Neural progenitor cell (in vitro differentiated cells): ENCODE data around the gene ARHGAP15.

Experiments used
- EZH2 ChIP-seq: fragments of 200-600 bp; sonication (generic); IDR thresholded peaks from 2 replicates; pipeline ENCODE4 v1.6.1; 2017; ENCODE audit warnings: antibody characterized with exemption, mild to moderate bottlenecking, moderate library complexity
- EZH2phosphoT487 ChIP-seq: fragments of 200-600 bp; sonication (generic); IDR thresholded peaks from 2 replicates; pipeline ENCODE4 v1.6.1; 2017; ENCODE audit warnings: antibody characterized with exemption
- TF ChIP-seq, protein P1 (sequence below): fragments of 200-600 bp; sonication (generic); IDR thresholded peaks from 2 replicates; pipeline ENCODE4 v1.5.1; 2017; ENCODE audit warnings: antibody characterized with exemption, mild to moderate bottlenecking

DNA sequence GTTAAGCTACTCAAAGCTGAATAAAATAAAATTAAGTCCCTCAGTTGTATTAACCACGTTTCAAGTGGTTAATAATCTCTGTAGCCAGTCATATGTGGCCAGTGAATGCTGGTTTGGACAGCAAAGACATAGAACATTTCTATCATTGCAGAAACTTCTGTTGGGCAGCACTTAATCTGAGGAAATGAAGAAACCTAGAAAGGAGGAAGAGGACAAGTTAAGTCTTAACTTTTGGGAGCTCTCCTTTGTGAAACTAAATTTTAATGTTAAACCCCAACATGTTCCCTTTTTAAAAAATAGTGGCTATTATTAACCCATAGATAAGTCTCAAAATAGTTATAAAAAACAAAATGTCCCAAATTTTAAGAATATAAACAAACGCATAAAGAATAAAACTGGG is 421.3 kb downstream of the ARHGAP15 start:
- TF ChIP-seq, protein P1, sequence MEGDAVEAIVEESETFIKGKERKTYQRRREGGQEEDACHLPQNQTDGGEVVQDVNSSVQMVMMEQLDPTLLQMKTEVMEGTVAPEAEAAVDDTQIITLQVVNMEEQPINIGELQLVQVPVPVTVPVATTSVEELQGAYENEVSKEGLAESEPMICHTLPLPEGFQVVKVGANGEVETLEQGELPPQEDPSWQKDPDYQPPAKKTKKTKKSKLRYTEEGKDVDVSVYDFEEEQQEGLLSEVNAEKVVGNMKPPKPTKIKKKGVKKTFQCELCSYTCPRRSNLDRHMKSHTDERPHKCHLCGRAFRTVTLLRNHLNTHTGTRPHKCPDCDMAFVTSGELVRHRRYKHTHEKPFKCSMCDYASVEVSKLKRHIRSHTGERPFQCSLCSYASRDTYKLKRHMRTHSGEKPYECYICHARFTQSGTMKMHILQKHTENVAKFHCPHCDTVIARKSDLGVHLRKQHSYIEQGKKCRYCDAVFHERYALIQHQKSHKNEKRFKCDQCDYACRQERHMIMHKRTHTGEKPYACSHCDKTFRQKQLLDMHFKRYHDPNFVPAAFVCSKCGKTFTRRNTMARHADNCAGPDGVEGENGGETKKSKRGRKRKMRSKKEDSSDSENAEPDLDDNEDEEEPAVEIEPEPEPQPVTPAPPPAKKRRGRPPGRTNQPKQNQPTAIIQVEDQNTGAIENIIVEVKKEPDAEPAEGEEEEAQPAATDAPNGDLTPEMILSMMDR = no peak
- no peak for TF ChIP-seq EZH2phosphoT487
- TF ChIP-seq EZH2 = no peak
